SK-N-SH (cell line): ENCODE data around the gene MAP2K5. TPM values are rescaled to one million over a fixed set of nuclear protein-coding genes. Genes with fewer than 3 reads are reported as not detected.

ENCODE experiments used
- CTCF ChIA-PET: fragments of 300-600, 350-600 bp; formaldehyde crosslinking; extraction: SDS; loops from one replicate; lab custom pipeline; 2021; lab: Yijun Ruan, JAX
- POLR2A ChIA-PET: fragments of 350-600 bp; sonication (Branson Sonifier 250); formaldehyde crosslinking; extraction: SDS; loops from one replicate; lab custom pipeline; 2020; ENCODE audit warnings: antibody characterized with exemption, inconsistent platforms; lab: Yijun Ruan, JAX
- DNase-seq: peaks from one replicate; pipeline ENCODE4 v3.0.0; 2012
- H2AFZ ChIP-seq: fragments of 200-600 bp; sonication (generic); 2 replicates; pipeline ENCODE4 v1.8.1; 2016; ENCODE audit warnings: antibody characterized with exemption, mild to moderate bottlenecking, low read depth
- H3F3A ChIP-seq: fragments of 200-600 bp; sonication (generic); replicated peaks from 2 replicates; pipeline ENCODE3; 2016; ENCODE audit warnings: antibody characterized with exemption, mild to moderate bottlenecking; ENCODE audit not compliant: insufficient read depth
- H3K27ac ChIP-seq, 2 experiments: fragments of 200-500 bp in 1 of 2; fragments of 200-600 bp in 1 of 2; sonication (Bioruptor generic) in 1 of 2; sonication (generic), shearing (Covaris generic) in 1 of 2; 2 replicates each; pipeline versions ENCODE4 v1.5.1 to v1.6.1; 2014 to 2016; ENCODE audit warnings: low read depth in 2 of 2, inconsistent platforms in 1 of 2, low read length in 1 of 2, mild to moderate bottlenecking in 1 of 2, mixed read lengths in 1 of 2
- H3K27me3 ChIP-seq: fragments of 200-600 bp; sonication (generic), shearing (Covaris generic); 2 replicates; pipeline ENCODE4 v1.6.1; 2016; ENCODE audit warnings: mixed run types; ENCODE audit not compliant: insufficient read depth
- H3K36me3 ChIP-seq, 2 experiments: fragments of 200-500 bp in 1 of 2; fragments of 200-600 bp in 1 of 2; sonication (Bioruptor generic) in 1 of 2; sonication (generic) in 1 of 2; replicated peaks in 1 of 2; 2 replicates each; pipeline versions ENCODE3 to v1.5.1; 2014 to 2016; ENCODE audit warnings: low read length in 1 of 2, mild to moderate bottlenecking in 1 of 2; ENCODE audit not compliant: insufficient read depth in 2 of 2, control insufficient read depth in 1 of 2
- H3K4me1 ChIP-seq, 2 experiments: fragments of 200-500 bp in 1 of 2; fragments of 200-600 bp in 1 of 2; sonication (Bioruptor generic) in 1 of 2; sonication (generic), shearing (Covaris generic) in 1 of 2; 2 replicates each; pipeline versions ENCODE4 v1.5.1 to v1.6.1; 2014 to 2016; ENCODE audit warnings: low read depth in 1 of 2, low read length in 1 of 2, mixed run types in 1 of 2; ENCODE audit not compliant: insufficient read depth in 2 of 2, control insufficient read depth in 1 of 2
- H3K4me2 ChIP-seq: fragments of 200-600 bp; sonication (generic), shearing (Covaris generic); 2 replicates; pipeline ENCODE4 v1.6.1; 2017; ENCODE audit warnings: mixed run types
- H3K4me3 ChIP-seq, 2 experiments: fragments of 200-500 bp in 1 of 2; fragments of 200-600 bp in 1 of 2; sonication (Bioruptor generic) in 1 of 2; sonication (generic), shearing (Covaris generic) in 1 of 2; 2 replicates each; pipeline versions ENCODE4 v1.5.1 to v1.8.1; 2014 to 2016; ENCODE audit warnings: low read depth in 2 of 2, inconsistent platforms in 1 of 2, low read length in 1 of 2, mild to moderate bottlenecking in 1 of 2, mixed read lengths in 1 of 2, moderate library complexity in 1 of 2
- H3K79me2 ChIP-seq: fragments of 200-600 bp; sonication (generic); 2 replicates; pipeline ENCODE4 v1.8.1; 2017; ENCODE audit warnings: mild to moderate bottlenecking; ENCODE audit not compliant: insufficient read depth
- H3K9ac ChIP-seq: fragments of 200-600 bp; sonication (generic); 2 replicates; pipeline ENCODE4 v1.6.1; 2017; ENCODE audit warnings: mixed run types
- H3K9me2 ChIP-seq: fragments of 200-600 bp; sonication (generic); 2 replicates; pipeline ENCODE4 v1.6.1; 2017; ENCODE audit warnings: mixed run types
- H3K9me3 ChIP-seq: fragments of 200-600 bp; sonication (generic); 2 replicates; pipeline ENCODE4 v1.6.1; 2017; ENCODE audit warnings: mixed run types, mild to moderate bottlenecking, moderate library complexity
- H4K20me1 ChIP-seq: fragments of 200-600 bp; sonication (generic); 2 replicates; pipeline ENCODE4 v1.6.1; 2017; ENCODE audit warnings: mild to moderate bottlenecking, mixed run types; ENCODE audit not compliant: insufficient read depth
- ELF1 ChIP-seq: IDR thresholded peaks from 2 replicates; pipeline ENCODE4 v1.4.0; 2012
- EP300 ChIP-seq, 2 experiments: IDR thresholded peaks; 2 replicates each; pipeline versions ENCODE4 v1.4.0 to v1.6.1; 2012; ENCODE audit warnings: borderline replicate concordance in 1 of 2, low read depth in 1 of 2, low read length in 1 of 2
- FOSL2 ChIP-seq: IDR thresholded peaks from 2 replicates; pipeline ENCODE4 v1.4.0; 2012; ENCODE audit warnings: low read depth, mild to moderate bottlenecking, moderate library complexity, borderline replicate concordance
- JUND ChIP-seq: IDR thresholded peaks from 2 replicates; pipeline ENCODE4 v1.4.0; 2012
- MEF2A ChIP-seq: IDR thresholded peaks from 2 replicates; pipeline ENCODE4 v1.4.0; 2012; ENCODE audit warnings: low read depth, borderline replicate concordance
- MXI1 ChIP-seq: IDR thresholded peaks from 2 replicates; pipeline ENCODE4 v1.6.1; 2012; ENCODE audit warnings: mild to moderate bottlenecking, low read depth, low read length, improper control_type of control experiment
- PBX3 ChIP-seq: IDR thresholded peaks from 2 replicates; pipeline ENCODE4; 2012
- POLR2AphosphoS5 ChIP-seq: IDR thresholded peaks from 2 replicates; pipeline ENCODE4 v1.6.1; 2012; ENCODE audit warnings: low read depth, low read length
- RAD21 ChIP-seq: IDR thresholded peaks from 2 replicates; pipeline ENCODE4 v1.6.1; 2012; ENCODE audit warnings: mild to moderate bottlenecking, low read length
- RCOR1 ChIP-seq: fragments of 150-350 bp; IDR thresholded peaks from 2 replicates; pipeline ENCODE4 v1.6.1; 2017; ENCODE audit warnings: antibody characterized with exemption, low read length
- RFX5 ChIP-seq: IDR thresholded peaks from 2 replicates; pipeline ENCODE4 v1.6.1; 2012; ENCODE audit warnings: mild to moderate bottlenecking, improper control_type of control experiment, low read length
- SIN3A ChIP-seq: IDR thresholded peaks from 2 replicates; pipeline ENCODE4 v1.6.1; 2012; ENCODE audit warnings: low read depth, mild to moderate bottlenecking, low read length, moderate library complexity, borderline replicate concordance
- TAF1 ChIP-seq: IDR thresholded peaks from 2 replicates; pipeline ENCODE4 v1.6.1; 2012; ENCODE audit warnings: low read depth, mild to moderate bottlenecking, low read length, moderate library complexity, borderline replicate concordance
- TCF12 ChIP-seq: IDR thresholded peaks from 2 replicates; pipeline ENCODE4 v1.4.0; 2012
- TEAD4 ChIP-seq: IDR thresholded peaks from 2 replicates; pipeline ENCODE4 v1.4.0; 2012; ENCODE audit warnings: mild to moderate bottlenecking, borderline replicate concordance; ENCODE audit not compliant: insufficient read depth
- WGBS: methylation state at CpG from one replicate; pipeline ENCODE4 v1.1.6; 2017; ENCODE audit warnings: low lambda C conversion rate; 5-methylcytosine and 5-hydroxymethylcytosine counted together
- polyA plus RNA-seq, 3 experiments: library from polyadenylated mRNA; depleted of rRNA; stranded (reverse); fragments of >200 nt; gene quantifications; 2 replicates each; pipeline ENCODE4 v1.2.3, GENCODE V29; 2012
- TF ChIP-seq, protein P1 (sequence below): IDR thresholded peaks from 2 replicates; pipeline ENCODE4 v1.6.1; 2012; ENCODE audit warnings: mild to moderate bottlenecking, low read depth, low read length, moderate library complexity
- TF ChIP-seq, protein P2 (sequence below): fragments of 150-350 bp; IDR thresholded peaks from 2 replicates; pipeline ENCODE4 v1.6.1; 2017; ENCODE audit warnings: antibody characterized with exemption, low read length, low read depth, borderline replicate concordance

Gene MAP2K5
- polyA plus RNA-seq, 1 of the 3 experiments (the other 2 are of a cell fraction), result 6.2 TPM

GRCh38 chr15:67818464-67818863 is 276.0 kb downstream of the MAP2K5 start:
- no peak for DNase-seq
- POLR2A ChIA-PET, result no interaction called here
- Histone ChIP-seq H3K36me3 (no peaks in the 10 kb centered on the region), H3K9ac (no peak overlapping the region), H3K27ac (no peak overlapping the region)
- no peak for TF ChIP-seq TCF12
- no peak for TF ChIP-seq FOSL2
- no peak for TF ChIP-seq PBX3
- no peak for TF ChIP-seq EP300 (IDR thresholded peaks at IDR 0.05; ENCODE audit: borderline replicate concordance in 1 of 2, low read depth in 1 of 2, low read length in 1 of 2)
- no peak for TF ChIP-seq MEF2A
- no peak for TF ChIP-seq TEAD4
- TF ChIP-seq, protein P1, sequence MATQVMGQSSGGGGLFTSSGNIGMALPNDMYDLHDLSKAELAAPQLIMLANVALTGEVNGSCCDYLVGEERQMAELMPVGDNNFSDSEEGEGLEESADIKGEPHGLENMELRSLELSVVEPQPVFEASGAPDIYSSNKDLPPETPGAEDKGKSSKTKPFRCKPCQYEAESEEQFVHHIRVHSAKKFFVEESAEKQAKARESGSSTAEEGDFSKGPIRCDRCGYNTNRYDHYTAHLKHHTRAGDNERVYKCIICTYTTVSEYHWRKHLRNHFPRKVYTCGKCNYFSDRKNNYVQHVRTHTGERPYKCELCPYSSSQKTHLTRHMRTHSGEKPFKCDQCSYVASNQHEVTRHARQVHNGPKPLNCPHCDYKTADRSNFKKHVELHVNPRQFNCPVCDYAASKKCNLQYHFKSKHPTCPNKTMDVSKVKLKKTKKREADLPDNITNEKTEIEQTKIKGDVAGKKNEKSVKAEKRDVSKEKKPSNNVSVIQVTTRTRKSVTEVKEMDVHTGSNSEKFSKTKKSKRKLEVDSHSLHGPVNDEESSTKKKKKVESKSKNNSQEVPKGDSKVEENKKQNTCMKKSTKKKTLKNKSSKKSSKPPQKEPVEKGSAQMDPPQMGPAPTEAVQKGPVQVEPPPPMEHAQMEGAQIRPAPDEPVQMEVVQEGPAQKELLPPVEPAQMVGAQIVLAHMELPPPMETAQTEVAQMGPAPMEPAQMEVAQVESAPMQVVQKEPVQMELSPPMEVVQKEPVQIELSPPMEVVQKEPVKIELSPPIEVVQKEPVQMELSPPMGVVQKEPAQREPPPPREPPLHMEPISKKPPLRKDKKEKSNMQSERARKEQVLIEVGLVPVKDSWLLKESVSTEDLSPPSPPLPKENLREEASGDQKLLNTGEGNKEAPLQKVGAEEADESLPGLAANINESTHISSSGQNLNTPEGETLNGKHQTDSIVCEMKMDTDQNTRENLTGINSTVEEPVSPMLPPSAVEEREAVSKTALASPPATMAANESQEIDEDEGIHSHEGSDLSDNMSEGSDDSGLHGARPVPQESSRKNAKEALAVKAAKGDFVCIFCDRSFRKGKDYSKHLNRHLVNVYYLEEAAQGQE, result no peak
- TF ChIP-seq RAD21, result no peak
- no peak for TF ChIP-seq ELF1
- TF ChIP-seq RCOR1, result no peak
- no peak for TF ChIP-seq MXI1
- TF ChIP-seq, protein P2, sequence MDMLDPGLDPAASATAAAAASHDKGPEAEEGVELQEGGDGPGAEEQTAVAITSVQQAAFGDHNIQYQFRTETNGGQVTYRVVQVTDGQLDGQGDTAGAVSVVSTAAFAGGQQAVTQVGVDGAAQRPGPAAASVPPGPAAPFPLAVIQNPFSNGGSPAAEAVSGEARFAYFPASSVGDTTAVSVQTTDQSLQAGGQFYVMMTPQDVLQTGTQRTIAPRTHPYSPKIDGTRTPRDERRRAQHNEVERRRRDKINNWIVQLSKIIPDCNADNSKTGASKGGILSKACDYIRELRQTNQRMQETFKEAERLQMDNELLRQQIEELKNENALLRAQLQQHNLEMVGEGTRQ, result no peak
- no peak for TF ChIP-seq RFX5
- TF ChIP-seq POLR2AphosphoS5, result no peak
- TF ChIP-seq SIN3A, result no peak
- no peak for TF ChIP-seq TAF1
- TF ChIP-seq JUND, result no peak
- TF ChIP-seq, all 33 proteins: peak for 0
- 78% methylated on average over 3 of the region's 3 CpGs for WGBS
- peaks cover 19% of the 10 kb centered on the region for H3K27me3 ChIP-seq
- H2AFZ ChIP-seq, result no peak overlapping the region
- H3F3A ChIP-seq, result no peaks in the 10 kb centered on the region
- no peaks in the 10 kb centered on the region for H3K9me3 ChIP-seq
- no peaks in the 10 kb centered on the region for H4K20me1 ChIP-seq
- CTCF ChIA-PET, result no interaction called here
- H3K9me2 ChIP-seq, result no peaks in the 10 kb centered on the region
- no peaks in the 10 kb centered on the region for H3K79me2 ChIP-seq
- H3K4me2 ChIP-seq, result no peak overlapping the region
- H3K4me3 ChIP-seq, result no peak overlapping the region
- H3K4me1 ChIP-seq, result peaks cover 0 to 10% of the 10 kb centered on the region in 2 experiments; a peak in 1 of 4 replicates
